Activated T-helper 1 cell treated with anti-CD3 and anti-CD28 coated beads, Interleukin-12 subunit alpha, Interleukin-12 subunit beta, Interleukin-2, Interleukin-4 antibody, amounts not matched to agents 30 ng/mL and 10 ng/mL and 1 ng/mL, durations not matched to agents 14 hours and 24 hours and 36 hours (primary cell): ENCODE data around the gene TMEM14C. TPM values are rescaled to one million over a fixed set of nuclear protein-coding genes. Genes with fewer than 3 reads are reported as not detected.

Experiments
- DNase-seq: peaks from one replicate; pipeline ENCODE4 v3.0.0; 2021; ENCODE audit warnings: low spot score
- H3K27ac Mint-ChIP-seq: one replicate; pipeline ENCODE4 v1.8.0; 2021; ENCODE audit warnings: mild to moderate bottlenecking, mixed read lengths
- H3K27me3 Mint-ChIP-seq: one replicate; pipeline ENCODE4 v1.8.0; 2022; ENCODE audit warnings: mild to moderate bottlenecking, moderate library complexity, mixed read lengths; ENCODE audit not compliant: insufficient read depth
- H3K36me3 Mint-ChIP-seq: one replicate; pipeline ENCODE4 v1.8.0; 2021; ENCODE audit warnings: low read depth, mixed read lengths
- H3K4me1 Mint-ChIP-seq: one replicate; pipeline ENCODE4 v1.8.0; 2021; ENCODE audit warnings: low read depth, mixed read lengths
- H3K4me3 Mint-ChIP-seq: one replicate; pipeline ENCODE4 v1.8.0; 2021; ENCODE audit warnings: mild to moderate bottlenecking, moderate library complexity, mixed read lengths
- H3K9me3 Mint-ChIP-seq: one replicate; pipeline ENCODE4 v1.8.0; 2021; ENCODE audit warnings: mixed read lengths
- intact Hi-C: fragments of 100-400 bp; cut with micrococcal nuclease; formaldehyde crosslinking; loops from one replicate; pipeline ENCODE4 v1.15.1; 2024
- total RNA-seq: library from RNA; stranded (reverse); gene quantifications from 2 replicates; pipeline ENCODE4 v1.2.3, GENCODE V29; 2022

Gene TMEM14C
- 57.3 and 63.1 TPM in 2 replicates for total RNA-seq

- peak; percentile 88 for DNase-seq
- H3K4me1 Mint-ChIP-seq = peaks cover 55% of the 10 kb centered on the region
- H3K4me3 Mint-ChIP-seq = peak within 1 kb of the TSS; percentile 91
- H3K27ac Mint-ChIP-seq = peak within 1 kb of the TSS; percentile 93
- no peaks in the 10 kb centered on the region for H3K27me3 Mint-ChIP-seq
- H3K9me3 Mint-ChIP-seq = peaks cover 9% of the 10 kb centered on the region
- H3K36me3 Mint-ChIP-seq = peaks cover 16% of the 10 kb centered on the region
- intact Hi-C loops = loop anchor here (1.0 kb wide), 7 partner anchors 24 to 370 kb away; partner anchors contain the start of genes C6orf52, MAK, PAK1IP1 and SMIM13
Measured at GRCh38 chr6:10722820-10723566, at the start of gene TMEM14C. TSS of gene TMEM14C (plus strand) at chr6:10723070. CDS start at chr6:10724614, 1,544 bp downstream.

GRCh38 chr6:10676403-10676802, 46.5 kb upstream of the TMEM14C start:
- H3K27me3 Mint-ChIP-seq = peaks cover 2% of the 10 kb centered on the region
- peaks cover 4% of the 10 kb centered on the region for H3K9me3 Mint-ChIP-seq
- H3K36me3 Mint-ChIP-seq = no peaks in the 10 kb centered on the region
- H3K4me3 Mint-ChIP-seq = no peak overlapping the region
- H3K4me1 Mint-ChIP-seq = no peaks in the 10 kb centered on the region
- intact Hi-C loops = no loop called here
- no peak for DNase-seq
- no peak overlapping the region for H3K27ac Mint-ChIP-seq

- Mint-ChIP-seq H3K36me3 (peaks cover 2% of the 10 kb centered on the region), H3K27ac (no peak overlapping the region), H3K9me3 (peaks cover 4% of the 10 kb centered on the region), H3K4me1 (peaks cover 18% of the 10 kb centered on the region), H3K27me3 (peaks cover 2% of the 10 kb centered on the region), H3K4me3 (no peak overlapping the region)
- no peak for DNase-seq
- intact Hi-C loops = no loop called here
Measured at GRCh38 chr6:10678456-10678855, 44.4 kb upstream of the TMEM14C start.

GRCh38 chr6:10681795-10682194, 41.1 kb upstream of the TMEM14C start:
- H3K27me3 Mint-ChIP-seq = peaks cover 4% of the 10 kb centered on the region
- no peak overlapping the region for H3K4me3 Mint-ChIP-seq
- peaks cover 2% of the 10 kb centered on the region for H3K36me3 Mint-ChIP-seq

GRCh38 chr6:10682355-10682988, 40.4 kb upstream of the TMEM14C start:
- peaks cover 2% of the 10 kb centered on the region for H3K36me3 Mint-ChIP-seq

More at GRCh38 chr6:10681795-10682194, 41.1 kb upstream of the TMEM14C start:
- H3K27ac Mint-ChIP-seq = no peak overlapping the region
- no peak for DNase-seq
- peaks cover 45% of the 10 kb centered on the region for H3K4me1 Mint-ChIP-seq
- H3K9me3 Mint-ChIP-seq = no peaks in the 10 kb centered on the region
- intact Hi-C loops = no loop called here

GRCh38 chr6:10684618-10685017, 38.3 kb upstream of the TMEM14C start:
- no peak overlapping the region for H3K27ac Mint-ChIP-seq
- peaks cover 4% of the 10 kb centered on the region for H3K27me3 Mint-ChIP-seq
- peak overlapping the region; percentile 3 for H3K4me3 Mint-ChIP-seq
- H3K36me3 Mint-ChIP-seq = peaks cover 2% of the 10 kb centered on the region
- intact Hi-C loops = loop anchor here (1.0 to 2.0 kb wide), 2 partner anchors 10 to 30 kb away; partner anchors contain the start of genes C6orf52 and PAK1IP1
- peaks cover 45% of the 10 kb centered on the region for H3K4me1 Mint-ChIP-seq
- no peaks in the 10 kb centered on the region for H3K9me3 Mint-ChIP-seq
- no peak for DNase-seq

More at GRCh38 chr6:10682355-10682988, 40.4 kb upstream of the TMEM14C start:
- peak overlapping the region; percentile 49 for H3K27ac Mint-ChIP-seq
- peaks cover 45% of the 10 kb centered on the region for H3K4me1 Mint-ChIP-seq
- H3K9me3 Mint-ChIP-seq = no peaks in the 10 kb centered on the region
- intact Hi-C loops = no loop called here
- DNase-seq = no peak
- H3K4me3 Mint-ChIP-seq = no peak overlapping the region
- peaks cover 4% of the 10 kb centered on the region for H3K27me3 Mint-ChIP-seq

- peaks cover 45% of the 10 kb centered on the region for H3K4me1 Mint-ChIP-seq
- no peak for DNase-seq
- peak overlapping the region; percentile 18 for H3K27ac Mint-ChIP-seq
- peaks cover 2% of the 10 kb centered on the region for H3K36me3 Mint-ChIP-seq
- H3K4me3 Mint-ChIP-seq = no peak overlapping the region
- H3K27me3 Mint-ChIP-seq = peaks cover 1% of the 10 kb centered on the region
- H3K9me3 Mint-ChIP-seq = no peaks in the 10 kb centered on the region
- intact Hi-C loops = loop anchor here (1.0 to 2.0 kb wide), 2 partner anchors 9 to 31 kb away; partner anchors contain the start of genes C6orf52 and PAK1IP1
Measured at GRCh38 chr6:10685092-10685915, 37.6 kb upstream of the TMEM14C start.

GRCh38 chr6:10686901-10687300, 36.0 kb upstream of the TMEM14C start:
- Mint-ChIP-seq H3K4me3 (no peak overlapping the region), H3K27ac (no peak overlapping the region), H3K27me3 (peaks cover 1% of the 10 kb centered on the region), H3K36me3 (peaks cover 2% of the 10 kb centered on the region), H3K9me3 (no peaks in the 10 kb centered on the region), H3K4me1 (peaks cover 41% of the 10 kb centered on the region)
- intact Hi-C loops = no loop called here
- DNase-seq = no peak

- H3K9me3 Mint-ChIP-seq = no peaks in the 10 kb centered on the region
- intact Hi-C loops = no loop called here
- no peak overlapping the region for H3K4me3 Mint-ChIP-seq
- H3K4me1 Mint-ChIP-seq = peaks cover 35% of the 10 kb centered on the region
- H3K36me3 Mint-ChIP-seq = no peaks in the 10 kb centered on the region
- DNase-seq = no peak
- no peak overlapping the region for H3K27ac Mint-ChIP-seq
- peaks cover 1% of the 10 kb centered on the region for H3K27me3 Mint-ChIP-seq
Measured at GRCh38 chr6:10687582-10687981, 35.3 kb upstream of the TMEM14C start.

- H3K9me3 Mint-ChIP-seq = no peaks in the 10 kb centered on the region
- intact Hi-C loops = no loop called here
- peaks cover 3% of the 10 kb centered on the region for H3K27me3 Mint-ChIP-seq
- H3K4me3 Mint-ChIP-seq = no peak overlapping the region
- no peak for DNase-seq
- peaks cover 12% of the 10 kb centered on the region for H3K36me3 Mint-ChIP-seq
- peaks cover 22% of the 10 kb centered on the region for H3K4me1 Mint-ChIP-seq
- H3K27ac Mint-ChIP-seq = no peak overlapping the region
Measured at GRCh38 chr6:10690651-10691445, 32.0 kb upstream of the TMEM14C start.

- H3K27ac Mint-ChIP-seq = peak overlapping the region; percentile 82
- intact Hi-C loops = no loop called here
- no peak for DNase-seq
Measured at GRCh38 chr6:10692965-10693538, 29.8 kb upstream of the TMEM14C start.

More at GRCh38 chr6:10692965-10693538, 29.8 kb upstream of the TMEM14C start:
- no peaks in the 10 kb centered on the region for H3K9me3 Mint-ChIP-seq
- H3K4me1 Mint-ChIP-seq = peaks cover 36% of the 10 kb centered on the region
- peak overlapping the region; percentile 91 for H3K4me3 Mint-ChIP-seq
- H3K27me3 Mint-ChIP-seq = peaks cover 3% of the 10 kb centered on the region
- peaks cover 19% of the 10 kb centered on the region for H3K36me3 Mint-ChIP-seq
